Skeletal muscle satellite cell (primary cell): ENCODE measurements around the gene SPI1.

Experiments used
- H3K27me3 ChIP-seq: 2 replicates; pipeline ENCODE4 v1.7.0; 2013; ENCODE audit warnings: low read length; ENCODE audit not compliant: control insufficient read depth, insufficient read depth
- H3K36me3 ChIP-seq: 2 replicates; pipeline ENCODE4 v1.7.0; 2013; ENCODE audit warnings: mild to moderate bottlenecking, control low read depth, low read length; ENCODE audit not compliant: insufficient read depth
- H3K4me1 ChIP-seq: 2 replicates; pipeline ENCODE4 v1.7.0; 2013; ENCODE audit warnings: low read length; ENCODE audit not compliant: control insufficient read depth, insufficient read depth
- H3K4me2 ChIP-seq: 2 replicates; pipeline ENCODE4 v1.7.0; 2013; ENCODE audit warnings: mild to moderate bottlenecking, low read length
- H3K4me3 ChIP-seq: 2 replicates; pipeline ENCODE4 v1.7.0; 2013; ENCODE audit warnings: low read length
- H3K9ac ChIP-seq: 2 replicates; pipeline ENCODE4 v1.7.0; 2013; ENCODE audit warnings: mild to moderate bottlenecking, low read depth, low read length, moderate library complexity
- H3K9me3 ChIP-seq: replicated peaks from 2 replicates; pipeline ENCODE4 v1.7.0; 2013; ENCODE audit warnings: mild to moderate bottlenecking, control low read depth, low read length

Gene SPI1

GRCh38 chr11:47391077-47391583 is 12.8 kb upstream of the SPI1 start:
- H3K9ac ChIP-seq = no peak overlapping the region
- peaks cover 15% of the 10 kb centered on the region for H3K4me1 ChIP-seq
- H3K4me3 ChIP-seq = no peak overlapping the region
- H3K9me3 ChIP-seq = no peaks in the 10 kb centered on the region
- no peaks in the 10 kb centered on the region for H3K36me3 ChIP-seq
- H3K4me2 ChIP-seq = no peak overlapping the region
- H3K27me3 ChIP-seq = no peaks in the 10 kb centered on the region

GRCh38 chr11:47390422-47390760 is 12.0 kb upstream of the SPI1 start:
- no peak overlapping the region for H3K9ac ChIP-seq
- H3K27me3 ChIP-seq = no peaks in the 10 kb centered on the region
- H3K4me3 ChIP-seq = no peak overlapping the region
- H3K9me3 ChIP-seq = no peaks in the 10 kb centered on the region
- H3K4me1 ChIP-seq = peaks cover 15% of the 10 kb centered on the region
- H3K36me3 ChIP-seq = no peaks in the 10 kb centered on the region
- no peak overlapping the region for H3K4me2 ChIP-seq

GRCh38 chr11:47389577-47390421 is 11.5 kb upstream of the SPI1 start:
- no peak overlapping the region for H3K9ac ChIP-seq

GRCh38 chr11:47388697-47389576 is 10.6 kb upstream of the SPI1 start:
- Histone ChIP-seq H3K9ac (no peak overlapping the region), H3K36me3 (no peaks in the 10 kb centered on the region), H3K4me2 (no peak overlapping the region), H3K4me3 (no peak overlapping the region), H3K4me1 (peaks cover 8% of the 10 kb centered on the region), H3K9me3 (no peaks in the 10 kb centered on the region), H3K27me3 (no peaks in the 10 kb centered on the region)

More at GRCh38 chr11:47389577-47390421, 11.5 kb upstream of the SPI1 start:
- no peak overlapping the region for H3K4me3 ChIP-seq
- H3K4me1 ChIP-seq = peaks cover 15% of the 10 kb centered on the region
- no peaks in the 10 kb centered on the region for H3K27me3 ChIP-seq
- H3K4me2 ChIP-seq = no peak overlapping the region
- no peaks in the 10 kb centered on the region for H3K9me3 ChIP-seq
- H3K36me3 ChIP-seq = no peaks in the 10 kb centered on the region

GRCh38 chr11:47387944-47388696 is 9.8 kb upstream of the SPI1 start:
- Histone ChIP-seq H3K9ac (no peak overlapping the region), H3K9me3 (no peaks in the 10 kb centered on the region), H3K27me3 (no peaks in the 10 kb centered on the region), H3K36me3 (no peaks in the 10 kb centered on the region), H3K4me1 (peaks cover under 1% of the 10 kb centered on the region), H3K4me2 (no peak overlapping the region), H3K4me3 (no peak overlapping the region)

GRCh38 chr11:47384498-47384897 is 6.2 kb upstream of the SPI1 start:
- Histone ChIP-seq H3K9me3 (no peaks in the 10 kb centered on the region), H3K9ac (no peak overlapping the region), H3K4me2 (no peak overlapping the region), H3K27me3 (no peaks in the 10 kb centered on the region), H3K36me3 (no peaks in the 10 kb centered on the region), H3K4me3 (no peak overlapping the region), H3K4me1 (no peaks in the 10 kb centered on the region)

- no peaks in the 10 kb centered on the region for H3K9me3 ChIP-seq
- H3K9ac ChIP-seq = no peak overlapping the region
- no peaks in the 10 kb centered on the region for H3K4me1 ChIP-seq
- H3K36me3 ChIP-seq = no peaks in the 10 kb centered on the region
- no peak overlapping the region for H3K4me3 ChIP-seq
- H3K27me3 ChIP-seq = no peaks in the 10 kb centered on the region
- no peak overlapping the region for H3K4me2 ChIP-seq
Measured at GRCh38 chr11:47383071-47383470, 4.7 kb upstream of the SPI1 start.

GRCh38 chr11:47380078-47380477 is 1.7 kb upstream of the SPI1 start:
- Histone ChIP-seq H3K4me3 (no peak overlapping the region), H3K36me3 (no peaks in the 10 kb centered on the region), H3K4me1 (no peaks in the 10 kb centered on the region), H3K4me2 (no peak overlapping the region), H3K9me3 (no peaks in the 10 kb centered on the region), H3K27me3 (no peaks in the 10 kb centered on the region), H3K9ac (no peak overlapping the region)

- Histone ChIP-seq H3K27me3 (no peaks in the 10 kb centered on the region), H3K9me3 (no peaks in the 10 kb centered on the region), H3K4me3 (no peak overlapping the region), H3K4me2 (no peak overlapping the region), H3K9ac (no peak overlapping the region), H3K36me3 (no peaks in the 10 kb centered on the region), H3K4me1 (peaks cover 4% of the 10 kb centered on the region)
Measured at GRCh38 chr11:47379317-47379716, 970 bp upstream of the SPI1 start.

- Histone ChIP-seq H3K4me2 (no peak overlapping the region), H3K9ac (no peak overlapping the region), H3K9me3 (no peaks in the 10 kb centered on the region), H3K4me3 (no peak overlapping the region), H3K4me1 (peaks cover 8% of the 10 kb centered on the region), H3K36me3 (no peaks in the 10 kb centered on the region), H3K27me3 (no peaks in the 10 kb centered on the region)
Measured at GRCh38 chr11:47378836-47379170, 456 bp upstream of the SPI1 start.

- H3K4me3 ChIP-seq = no peak overlapping the region
- H3K27me3 ChIP-seq = no peaks in the 10 kb centered on the region
- H3K36me3 ChIP-seq = no peaks in the 10 kb centered on the region
- H3K4me2 ChIP-seq = no peak overlapping the region
- no peaks in the 10 kb centered on the region for H3K9me3 ChIP-seq
- H3K4me1 ChIP-seq = peaks cover 8% of the 10 kb centered on the region
- H3K9ac ChIP-seq = no peak overlapping the region
Measured at GRCh38 chr11:47377571-47378009, 757 bp downstream of the SPI1 start.
